H9 (cell line): ENCODE data around the gene SBK2. TPM values are rescaled to one million over a fixed set of nuclear protein-coding genes. Genes with fewer than 3 reads are reported as not detected.

ENCODE experiments used
- DNase-seq: peaks from one replicate; pipeline ENCODE4 v3.0.0-alpha.2; 2017
- H2AFZ ChIP-seq: one replicate; pipeline ENCODE4 v1.6.1; 2013; ENCODE audit warnings: mild to moderate bottlenecking, low read length, control low read depth, moderate library complexity
- H2AK5ac ChIP-seq: 2 replicates; pipeline ENCODE4 v1.6.1; 2013; ENCODE audit warnings: low read length, control low read depth, mixed read lengths; ENCODE audit not compliant: insufficient read length
- H2BK120ac ChIP-seq: one replicate; pipeline ENCODE4 v1.6.1; 2013; ENCODE audit warnings: low read depth, mild to moderate bottlenecking, low read length, control low read depth, inconsistent platforms; ENCODE audit not compliant: poor library complexity, severe bottlenecking
- H2BK12ac ChIP-seq: 2 replicates; pipeline ENCODE4 v1.6.1; 2013; ENCODE audit warnings: low read length, control low read depth, mixed read lengths, low read depth; ENCODE audit not compliant: insufficient read length
- H2BK15ac ChIP-seq: 2 replicates; pipeline ENCODE4 v1.6.1; 2013; ENCODE audit warnings: low read depth, low read length, control low read depth
- H2BK20ac ChIP-seq: one replicate; pipeline ENCODE4 v1.6.1; 2013; ENCODE audit warnings: low read depth, mild to moderate bottlenecking, low read length, control low read depth, inconsistent platforms; ENCODE audit not compliant: poor library complexity, severe bottlenecking
- H2BK5ac ChIP-seq: 2 replicates; pipeline ENCODE4 v1.6.1; 2013; ENCODE audit warnings: low read length, control low read depth, mixed read lengths; ENCODE audit not compliant: insufficient read length
- H3K14ac ChIP-seq: 2 replicates; pipeline ENCODE4 v1.6.1; 2013; ENCODE audit warnings: low read length, control low read depth; ENCODE audit not compliant: insufficient read depth
- H3K18ac ChIP-seq: 2 replicates; pipeline ENCODE4 v1.6.1; 2013; ENCODE audit warnings: low read depth, mild to moderate bottlenecking, mixed read lengths, low read length, control low read depth; ENCODE audit not compliant: insufficient read length
- H3K23ac ChIP-seq: 2 replicates; pipeline ENCODE4 v1.6.1; 2013; ENCODE audit warnings: low read length, control low read depth, mixed read lengths, low read depth; ENCODE audit not compliant: insufficient read length
- H3K23me2 ChIP-seq: 2 replicates; pipeline ENCODE4 v1.6.1; 2013; ENCODE audit warnings: low read depth, mild to moderate bottlenecking, mixed read lengths, low read length, control low read depth; ENCODE audit not compliant: insufficient read length, poor library complexity, severe bottlenecking
- H3K27ac ChIP-seq: 2 replicates; pipeline ENCODE4 v1.5.1; 2013; ENCODE audit warnings: low read length, control low read depth, mixed read lengths, low read depth; ENCODE audit not compliant: insufficient read length
- H3K27me3 ChIP-seq: 2 replicates; pipeline ENCODE4 v1.6.1; 2013; ENCODE audit warnings: low read length, control low read depth, inconsistent platforms; ENCODE audit not compliant: insufficient read depth
- H3K4ac ChIP-seq: 2 replicates; pipeline ENCODE4 v1.6.1; 2013; ENCODE audit warnings: low read depth, mild to moderate bottlenecking, control low read depth, inconsistent platforms, low read length, moderate library complexity
- H3K4me1 ChIP-seq: 2 replicates; pipeline ENCODE4 v1.6.1; 2013; ENCODE audit warnings: low read length, control low read depth, inconsistent platforms; ENCODE audit not compliant: insufficient read depth
- H3K4me2 ChIP-seq: 2 replicates; pipeline ENCODE4 v1.6.1; 2013; ENCODE audit warnings: low read length, control low read depth, mixed read lengths; ENCODE audit not compliant: insufficient read length, insufficient read depth
- H3K56ac ChIP-seq: 2 replicates; pipeline ENCODE4 v1.6.1; 2013; ENCODE audit warnings: low read depth, mild to moderate bottlenecking, mixed read lengths, low read length, control low read depth; ENCODE audit not compliant: insufficient read length
- H3K79me1 ChIP-seq: 2 replicates; pipeline ENCODE4 v1.6.1; 2013; ENCODE audit warnings: low read depth, mild to moderate bottlenecking, moderate library complexity, low read length, control low read depth, inconsistent platforms; ENCODE audit not compliant: insufficient read depth, poor library complexity, severe bottlenecking
- H3K79me2 ChIP-seq: 2 replicates; pipeline ENCODE4 v1.6.1; 2013; ENCODE audit warnings: low read length, control low read depth, inconsistent platforms; ENCODE audit not compliant: insufficient read depth
- H3K9ac ChIP-seq: 2 replicates; pipeline ENCODE4 v1.6.1; 2013; ENCODE audit warnings: low read length, control low read depth, mixed read lengths; ENCODE audit not compliant: insufficient read length; ENCODE audit errors: extremely low read depth
- H3K9me3 ChIP-seq: one replicate; pipeline ENCODE4 v1.6.1; 2013; ENCODE audit warnings: low read depth, low read length, inconsistent platforms; ENCODE audit not compliant: control insufficient read depth
- H3T11ph ChIP-seq: one replicate; pipeline ENCODE4 v1.6.1; 2013; ENCODE audit warnings: mild to moderate bottlenecking, low read length, control low read depth, inconsistent platforms
- H4K20me1 ChIP-seq: one replicate; pipeline ENCODE4 v1.6.1; 2013; ENCODE audit not compliant: control insufficient read depth, insufficient read length, insufficient read depth
- H4K5ac ChIP-seq: 2 replicates; pipeline ENCODE4 v1.6.1; 2013; ENCODE audit warnings: low read depth, mild to moderate bottlenecking, mixed read lengths, low read length, control low read depth; ENCODE audit not compliant: insufficient read length
- H4K8ac ChIP-seq: replicated peaks from 2 replicates; pipeline ENCODE4 v1.6.1; 2013; ENCODE audit warnings: low read length, control low read depth, mixed read lengths, low read depth; ENCODE audit not compliant: insufficient read length
- H4K91ac ChIP-seq: 2 replicates; pipeline ENCODE4 v1.6.1; 2013; ENCODE audit warnings: low read depth, mild to moderate bottlenecking, moderate library complexity, mixed read lengths, low read length, control low read depth; ENCODE audit not compliant: insufficient read length
- H3K27ac Mint-ChIP-seq, 3 experiments: 2 replicates in 2 of 3; 3 replicates in 1 of 3; pipeline ENCODE4 v1.8.0; 2020 to 2021; ENCODE audit warnings: mixed read lengths in 3 of 3, mild to moderate bottlenecking in 1 of 3, moderate library complexity in 1 of 3
- H3K27me3 Mint-ChIP-seq: 2 replicates; pipeline ENCODE4 v1.8.0; 2021; ENCODE audit warnings: low read depth, mild to moderate bottlenecking, moderate library complexity, mixed read lengths
- H3K36me3 Mint-ChIP-seq, 3 experiments: 2 replicates in 2 of 3; 3 replicates in 1 of 3; pipeline ENCODE4 v1.8.0; 2020 to 2021; ENCODE audit warnings: low read depth in 3 of 3, mixed read lengths in 3 of 3; ENCODE audit not compliant: insufficient read depth in 1 of 3
- H3K4me1 Mint-ChIP-seq, 2 experiments: 2 replicates each; pipeline ENCODE4 v1.8.0; 2020; ENCODE audit warnings: mixed read lengths in 2 of 2
- H3K4me3 Mint-ChIP-seq, 2 experiments: 2 replicates in 1 of 2; 3 replicates in 1 of 2; pipeline ENCODE4 v1.8.0; 2020 to 2021; ENCODE audit warnings: mild to moderate bottlenecking in 2 of 2, mixed read lengths in 2 of 2, moderate library complexity in 1 of 2
- H3K9me3 Mint-ChIP-seq, 2 experiments: 2 replicates in 1 of 2; 3 replicates in 1 of 2; pipeline ENCODE4 v1.8.0; 2020; ENCODE audit warnings: mild to moderate bottlenecking in 2 of 2, mixed read lengths in 2 of 2, moderate library complexity in 1 of 2
- WGBS: extraction: QIAGEN DNeasy Blood & Tissue Kit; methylation state at CpG from one replicate; pipeline ENCODE4 v1.1.7; 2013; ENCODE audit warnings: missing lambda C conversion rate, low lambda C conversion rate, mixed read lengths; ENCODE audit not compliant: insufficient read length; ENCODE audit errors: extremely low coverage; 5-methylcytosine and 5-hydroxymethylcytosine counted together
- total RNA-seq: library from RNA; stranded (reverse); gene quantifications from 2 replicates; pipeline ENCODE4 v1.2.1, GENCODE V29; 2021
- TF ChIP-seq, protein P1 (sequence below): fragments of 200-600 bp; sonication (generic); conservative IDR thresholded peaks from 3 replicates; pipeline ENCODE4 v1.8.0; 2021; ENCODE audit warnings: antibody characterized with exemption, mild to moderate bottlenecking

SBK2 gene
- total RNA-seq, 1 experiment from 2014 or later, result 2.8 TPM

- no peak for DNase-seq
- H3K4me2 ChIP-seq, result no peak overlapping the region
- no peaks in the 10 kb centered on the region for H3K79me2 ChIP-seq
- no peak overlapping the region for H3K23ac ChIP-seq
- Mint-ChIP-seq H3K4me3 (no peak overlapping the region), H3K36me3 (peaks cover 0 to 6% (median 0%) of the 10 kb centered on the region in 3 experiments; a peak in 2 of 7 replicates), H3K27me3 (peaks cover 17% of the 10 kb centered on the region), H3K27ac (no peak overlapping the region), H3K4me1 (peaks cover 15 to 47% of the 10 kb centered on the region in 2 experiments), H3K9me3 (peaks cover 6 to 14% of the 10 kb centered on the region in 2 experiments; a peak in 4 of 5 replicates)
- H3K9me3 ChIP-seq, result no peaks in the 10 kb centered on the region
- H3K4me1 ChIP-seq, result no peaks in the 10 kb centered on the region
- no peak overlapping the region for H4K91ac ChIP-seq
- no peak overlapping the region for H2BK120ac ChIP-seq
- H3K4ac ChIP-seq, result no peak overlapping the region
- no peak overlapping the region for H3K18ac ChIP-seq
- no peak overlapping the region for H3K56ac ChIP-seq
- no peak overlapping the region for H2BK5ac ChIP-seq
- H3K27ac ChIP-seq, result no peak overlapping the region
- no peak overlapping the region for H3K14ac ChIP-seq
- H2BK12ac ChIP-seq, result no peak overlapping the region
- H2AFZ ChIP-seq, result no peak overlapping the region
- H2BK15ac ChIP-seq, result no peak overlapping the region
- 100% methylated on average over 2 of the region's 5 CpGs for WGBS
- H2BK20ac ChIP-seq, result no peak overlapping the region
- H3K27me3 ChIP-seq, result no peaks in the 10 kb centered on the region
- peaks cover 2% of the 10 kb centered on the region for H4K20me1 ChIP-seq
- H3K79me1 ChIP-seq, result no peaks in the 10 kb centered on the region
- H3K23me2 ChIP-seq, result no peaks in the 10 kb centered on the region
- no peak overlapping the region for H3K9ac ChIP-seq
- no peak overlapping the region for H2AK5ac ChIP-seq
- H3T11ph ChIP-seq, result no peak overlapping the region
- TF ChIP-seq, protein P1, sequence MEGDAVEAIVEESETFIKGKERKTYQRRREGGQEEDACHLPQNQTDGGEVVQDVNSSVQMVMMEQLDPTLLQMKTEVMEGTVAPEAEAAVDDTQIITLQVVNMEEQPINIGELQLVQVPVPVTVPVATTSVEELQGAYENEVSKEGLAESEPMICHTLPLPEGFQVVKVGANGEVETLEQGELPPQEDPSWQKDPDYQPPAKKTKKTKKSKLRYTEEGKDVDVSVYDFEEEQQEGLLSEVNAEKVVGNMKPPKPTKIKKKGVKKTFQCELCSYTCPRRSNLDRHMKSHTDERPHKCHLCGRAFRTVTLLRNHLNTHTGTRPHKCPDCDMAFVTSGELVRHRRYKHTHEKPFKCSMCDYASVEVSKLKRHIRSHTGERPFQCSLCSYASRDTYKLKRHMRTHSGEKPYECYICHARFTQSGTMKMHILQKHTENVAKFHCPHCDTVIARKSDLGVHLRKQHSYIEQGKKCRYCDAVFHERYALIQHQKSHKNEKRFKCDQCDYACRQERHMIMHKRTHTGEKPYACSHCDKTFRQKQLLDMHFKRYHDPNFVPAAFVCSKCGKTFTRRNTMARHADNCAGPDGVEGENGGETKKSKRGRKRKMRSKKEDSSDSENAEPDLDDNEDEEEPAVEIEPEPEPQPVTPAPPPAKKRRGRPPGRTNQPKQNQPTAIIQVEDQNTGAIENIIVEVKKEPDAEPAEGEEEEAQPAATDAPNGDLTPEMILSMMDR, result no peak
- no peak overlapping the region for H4K8ac ChIP-seq
- no peak overlapping the region for H4K5ac ChIP-seq
Observed at GRCh38 chr19:55543567-55543966, 6.6 kb upstream of the SBK2 start.
